PC-9 (cell line): ENCODE results near the gene MED13L. TPM values are rescaled to one million over a fixed set of nuclear protein-coding genes. Genes with fewer than 3 reads are reported as not detected.

Experiments used
- BruUV-seq: library from RNA; stranded (reverse); fragments of 400-500 nt; replicated peaks from 2 replicates; lab custom pipeline; 2021; lab: Mats Ljungman, UMichigan
- CTCF ChIA-PET: fragments of 300-600 bp; sonication (Branson Sonifier 250); formaldehyde crosslinking; loops from one replicate; lab custom pipeline; 2022; ENCODE audit warnings: antibody characterized with exemption; lab: Charles Lee
- POLR2A ChIA-PET: fragments of 300-600 bp; sonication (Branson Sonifier 250); formaldehyde crosslinking; loops from one replicate; lab custom pipeline; 2022; ENCODE audit warnings: antibody characterized with exemption; ENCODE audit not compliant: unreplicated experiment; lab: Charles Lee
- DNase-seq, 2 experiments: peaks; one replicate each; pipeline versions ENCODE4 v3.0.0 to v3.0.0-alpha.2; 2015 to 2022; ENCODE audit warnings: mixed read lengths in 1 of 2
- H2AFZ ChIP-seq: fragments of 200-600 bp; sonication (generic); 2 replicates; pipeline ENCODE4 v1.8.1; 2017; ENCODE audit warnings: antibody characterized with exemption
- H3F3A ChIP-seq: fragments of 200-600 bp; sonication (generic); 2 replicates; pipeline ENCODE4 v1.8.1; 2017; ENCODE audit warnings: antibody characterized with exemption, mild to moderate bottlenecking, low read depth; ENCODE audit not compliant: insufficient read depth
- H3K27ac ChIP-seq: fragments of 200-600 bp; sonication (generic); 2 replicates; pipeline ENCODE4 v1.6.1; 2016; ENCODE audit warnings: mixed run types
- H3K27me3 ChIP-seq: fragments of 200-600 bp; sonication (generic); 2 replicates; pipeline ENCODE4 v1.6.1; 2016; ENCODE audit warnings: low read depth, mixed run types; ENCODE audit not compliant: insufficient read depth
- H3K36me3 ChIP-seq: fragments of 200-600 bp; sonication (generic); 2 replicates; pipeline ENCODE4 v1.6.1; 2016; ENCODE audit warnings: low read depth, mixed run types
- H3K4me1 ChIP-seq: fragments of 200-600 bp; sonication (generic); replicated peaks from 2 replicates; pipeline ENCODE4 v1.6.1; 2016; ENCODE audit warnings: mixed run types; ENCODE audit not compliant: insufficient read depth
- H3K4me2 ChIP-seq: fragments of 200-600 bp; sonication (generic); 2 replicates; pipeline ENCODE4 v1.6.1; 2017; ENCODE audit warnings: mixed run types
- H3K4me3 ChIP-seq: fragments of 200-600 bp; sonication (generic); 2 replicates; pipeline ENCODE4 v1.6.1; 2016; ENCODE audit warnings: mixed run types
- H3K79me2 ChIP-seq: fragments of 200-600 bp; sonication (generic); 2 replicates; pipeline ENCODE4 v1.6.1; 2017; ENCODE audit warnings: low read depth, mixed run types
- H3K9me2 ChIP-seq: fragments of 200-600 bp; sonication (generic); 2 replicates; pipeline ENCODE4 v1.8.1; 2017; ENCODE audit warnings: mild to moderate bottlenecking; ENCODE audit not compliant: insufficient read depth
- H3K9me3 ChIP-seq: fragments of 200-600 bp; sonication (generic); 2 replicates; pipeline ENCODE4 v1.8.1; 2016; ENCODE audit warnings: low read depth; ENCODE audit not compliant: insufficient read depth
- H4K20me1 ChIP-seq: fragments of 200-600 bp; sonication (generic); 2 replicates; pipeline ENCODE4 v1.8.1; 2017; ENCODE audit not compliant: insufficient read depth
- EZH2 ChIP-seq: fragments of 200-600 bp; sonication (generic); IDR thresholded peaks from 2 replicates; pipeline ENCODE4 v1.8.0; 2017; ENCODE audit warnings: antibody characterized with exemption, low read depth
- intact Hi-C: fragments of 100-400 bp; cut with micrococcal nuclease; formaldehyde crosslinking; loops from one replicate; pipeline ENCODE4 v1.10.0; 2022; ENCODE audit not compliant: unreplicated experiment
- total RNA-seq: library from RNA; stranded (reverse); gene quantifications from 2 replicates; pipeline ENCODE4 v1.2.3, GENCODE V29; 2021
- TF ChIP-seq, protein P1 (sequence below): fragments of 200-600 bp; sonication (generic); conservative IDR thresholded peaks from 2 replicates; pipeline ENCODE4 v1.6.1; 2017; ENCODE audit warnings: mixed run types, antibody characterized with exemption, mild to moderate bottlenecking, moderate library complexity

MED13L gene
- total RNA-seq, 1 experiment from 2014 or later: 89.5 TPM

GRCh38 chr12:116015525-116015924 lies 262.0 kb downstream of the MED13L start:
- Histone ChIP-seq H3K79me2 (no peaks in the 10 kb centered on the region; the same call in 1 of the 2 replicates), H3K36me3 (0 out of 2 replicates have a peak, but pooled peaks cover 11% of the 10 kb centered on the region), H3K27ac (no peak overlapping the region), H3K4me2 (no peak overlapping the region), H3K4me1 (no peaks in the 10 kb centered on the region), H3F3A (no peaks in the 10 kb centered on the region; the same call in 1 of the 2 replicates), H4K20me1 (peaks cover 10% of the 10 kb centered on the region), H2AFZ (no peak overlapping the region), H3K9me3 (no peaks in the 10 kb centered on the region), H3K4me3 (no peak overlapping the region), H3K9me2 (no peaks in the 10 kb centered on the region), H3K27me3 (no peaks in the 10 kb centered on the region)
- CTCF ChIA-PET: interaction anchor here (0.6 to 0.7 kb wide), 4 partner anchors 127 to 1340 kb away, joined by 3 to 7 read pairs (median 4); no protein-coding TSS in a partner anchor
- POLR2A ChIA-PET: no interaction called here
- intact Hi-C loops: loop anchor here (10.0 kb wide), 2 partner anchors 249 to 369 kb away; no protein-coding TSS in a partner anchor
- TF ChIP-seq EZH2: no peak
- TF ChIP-seq, protein P1, sequence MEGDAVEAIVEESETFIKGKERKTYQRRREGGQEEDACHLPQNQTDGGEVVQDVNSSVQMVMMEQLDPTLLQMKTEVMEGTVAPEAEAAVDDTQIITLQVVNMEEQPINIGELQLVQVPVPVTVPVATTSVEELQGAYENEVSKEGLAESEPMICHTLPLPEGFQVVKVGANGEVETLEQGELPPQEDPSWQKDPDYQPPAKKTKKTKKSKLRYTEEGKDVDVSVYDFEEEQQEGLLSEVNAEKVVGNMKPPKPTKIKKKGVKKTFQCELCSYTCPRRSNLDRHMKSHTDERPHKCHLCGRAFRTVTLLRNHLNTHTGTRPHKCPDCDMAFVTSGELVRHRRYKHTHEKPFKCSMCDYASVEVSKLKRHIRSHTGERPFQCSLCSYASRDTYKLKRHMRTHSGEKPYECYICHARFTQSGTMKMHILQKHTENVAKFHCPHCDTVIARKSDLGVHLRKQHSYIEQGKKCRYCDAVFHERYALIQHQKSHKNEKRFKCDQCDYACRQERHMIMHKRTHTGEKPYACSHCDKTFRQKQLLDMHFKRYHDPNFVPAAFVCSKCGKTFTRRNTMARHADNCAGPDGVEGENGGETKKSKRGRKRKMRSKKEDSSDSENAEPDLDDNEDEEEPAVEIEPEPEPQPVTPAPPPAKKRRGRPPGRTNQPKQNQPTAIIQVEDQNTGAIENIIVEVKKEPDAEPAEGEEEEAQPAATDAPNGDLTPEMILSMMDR: peak; percentile 57
- no peak for DNase-seq
- BruUV-seq: no TSS peak

DNA sequence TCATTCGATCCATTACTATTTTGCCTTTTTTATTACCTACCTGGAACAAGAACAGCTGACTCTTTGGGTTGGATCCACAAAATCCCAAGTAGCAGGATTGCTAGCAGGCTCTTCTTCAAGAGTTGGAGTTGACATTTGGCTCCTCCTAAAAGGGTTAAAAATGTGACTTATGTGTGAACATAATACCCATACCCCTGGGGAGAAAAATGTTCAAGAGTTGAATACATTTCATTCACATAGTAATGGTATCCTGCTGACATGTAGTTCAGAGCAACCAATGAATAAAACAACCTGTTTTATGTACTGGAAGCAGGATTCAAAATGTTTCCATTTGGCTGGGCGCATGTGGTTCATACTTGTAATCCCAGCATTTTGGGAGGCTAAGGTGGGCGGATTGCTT lies 264.7 kb downstream of the MED13L start:
- H4K20me1 ChIP-seq: peaks cover 11% of the 10 kb centered on the region; the same call in 1 of the 2 replicates
- ChIA-PET POLR2A (no interaction called here), CTCF (no interaction called here)

GRCh38 chr12:116011217-116011616 lies 266.3 kb downstream of the MED13L start:
- Histone ChIP-seq H2AFZ (no peak overlapping the region), H3K4me3 (no peak overlapping the region), H3K27ac (no peak overlapping the region), H3K79me2 (no peaks in the 10 kb centered on the region), H3F3A (no peaks in the 10 kb centered on the region; the same call in 1 of the 2 replicates), H3K4me1 (no peaks in the 10 kb centered on the region), H3K27me3 (no peaks in the 10 kb centered on the region), H3K9me3 (no peaks in the 10 kb centered on the region), H4K20me1 (peaks cover 11% of the 10 kb centered on the region; the same call in 1 of the 2 replicates), H3K36me3 (0 out of 2 replicates have a peak, but pooled peaks cover 7% of the 10 kb centered on the region), H3K9me2 (no peaks in the 10 kb centered on the region), H3K4me2 (no peak overlapping the region)
- ChIA-PET CTCF (no interaction called here), POLR2A (no interaction called here)
- intact Hi-C loops: loop anchor here (10.0 kb wide), 2 partner anchors 254 to 374 kb away; no protein-coding TSS in a partner anchor
- BruUV-seq: no TSS peak
- no peak for DNase-seq
- TF ChIP-seq EZH2: no peak
- TF ChIP-seq, protein P1: no peak

More for the DNA sequence above, 264.7 kb downstream of the MED13L start:
- H2AFZ ChIP-seq: no peak overlapping the region
- H3F3A ChIP-seq: no peaks in the 10 kb centered on the region; the same call in 1 of the 2 replicates
- H3K27me3 ChIP-seq: no peaks in the 10 kb centered on the region
- 0 out of 2 replicates have a peak, but pooled peaks cover 7% of the 10 kb centered on the region for H3K36me3 ChIP-seq
- H3K27ac ChIP-seq: no peak overlapping the region
- no peak for TF ChIP-seq EZH2
- TF ChIP-seq, protein P1: no peak
- H3K9me2 ChIP-seq: no peaks in the 10 kb centered on the region
- no peaks in the 10 kb centered on the region for H3K4me1 ChIP-seq
- intact Hi-C loops: loop anchor here (10.0 kb wide), 2 partner anchors 252 to 372 kb away; no protein-coding TSS in a partner anchor
- H3K9me3 ChIP-seq: no peaks in the 10 kb centered on the region
- no peaks in the 10 kb centered on the region for H3K79me2 ChIP-seq
- H3K4me2 ChIP-seq: no peak overlapping the region
- H3K4me3 ChIP-seq: no peak overlapping the region
- no TSS peak for BruUV-seq
- DNase-seq: no peak
